HepG2 (cell line): ENCODE measurements around the gene BABAM1.

Source experiments
- CEBPB ChIP-seq: IDR thresholded peaks from 2 replicates; pipeline ENCODE4 v1.6.1; 2011; ENCODE audit warnings: low read depth, low read length, improper control_type of control experiment, borderline replicate concordance
- CTCF ChIP-seq: sonication (generic); formaldehyde crosslinking; IDR thresholded peaks from 2 replicates; pipeline ENCODE4 v1.5.0; 2020; ENCODE audit warnings: mild to moderate bottlenecking, missing genetic modification reagents, moderate library complexity
- E2F1 ChIP-seq: sonication (generic); formaldehyde crosslinking; IDR thresholded peaks from 2 replicates; pipeline ENCODE4 v1.5.0; 2020; ENCODE audit warnings: missing genetic modification reagents
- HMGXB4 ChIP-seq, 2 experiments: sonication (generic) in 1 of 2; formaldehyde crosslinking in 1 of 2; IDR thresholded peaks; 2 replicates each; pipeline versions ENCODE4 v1.4.0 to v1.6.1; 2018 to 2020; ENCODE audit warnings: missing genetic modification reagents in 2 of 2, borderline replicate concordance in 1 of 2, low read depth in 1 of 2, mild to moderate bottlenecking in 1 of 2, missing biosample characterization in 1 of 2
- NR3C1 ChIP-seq: sonication (generic); formaldehyde crosslinking; IDR thresholded peaks from 2 replicates; pipeline ENCODE4 v1.4.0; 2020; ENCODE audit warnings: missing genetic modification reagents
- POLR2A ChIP-seq, 2 experiments: IDR thresholded peaks; 2 replicates each; pipeline ENCODE4 v1.6.1; 2011; ENCODE audit warnings: low read depth in 2 of 2, low read length in 2 of 2, mild to moderate bottlenecking in 1 of 2, moderate library complexity in 1 of 2; ENCODE audit not compliant: insufficient read depth in 1 of 2
- SP140L ChIP-seq: sonication (generic); formaldehyde crosslinking; IDR thresholded peaks from 2 replicates; pipeline ENCODE4 v1.4.0; 2020; ENCODE audit warnings: missing genetic modification reagents, borderline replicate concordance
- SYNCRIP ChIP-seq: fragments of 200-400 bp; formaldehyde crosslinking; IDR thresholded peaks from 2 replicates; pipeline ENCODE4 v1.6.1; 2018; ENCODE audit warnings: mild to moderate bottlenecking, low read depth, low read length; ENCODE audit not compliant: insufficient read depth
- TAF1 ChIP-seq: sonication (generic); formaldehyde crosslinking; IDR thresholded peaks from 2 replicates; pipeline ENCODE4 v1.4.0; 2020; ENCODE audit warnings: missing genetic modification reagents
- TRIM24 ChIP-seq: sonication (generic); formaldehyde crosslinking; IDR thresholded peaks from 2 replicates; pipeline ENCODE4 v1.8.0; 2022; ENCODE audit warnings: mild to moderate bottlenecking, missing genetic modification reagents
- YY1 ChIP-seq: IDR thresholded peaks from 2 replicates; pipeline ENCODE4 v1.6.1; 2011; ENCODE audit warnings: low read length, low read depth, moderate library complexity, mild to moderate bottlenecking; ENCODE audit not compliant: insufficient read depth, insufficient replicate concordance
- ZHX1 ChIP-seq: sonication (generic); formaldehyde crosslinking; IDR thresholded peaks from 2 replicates; pipeline ENCODE4 v1.8.1; 2022; ENCODE audit warnings: low read depth, mild to moderate bottlenecking, missing genetic modification reagents
- ZNF274 ChIP-seq: sonication (generic); formaldehyde crosslinking; IDR thresholded peaks from 2 replicates; pipeline ENCODE4 v1.5.1; 2020; ENCODE audit warnings: mild to moderate bottlenecking, missing genetic modification reagents
- ZNF547 ChIP-seq: sonication (generic); formaldehyde crosslinking; IDR thresholded peaks from 2 replicates; pipeline ENCODE4 v1.5.1; 2020; ENCODE audit warnings: mild to moderate bottlenecking, missing genetic modification reagents

GRCh38 chr19:17245535-17245984 is 21.7 kb upstream of the BABAM1 start, which contains the start of gene NR2F6:
- TF ChIP-seq YY1 (peak; percentile 41), CTCF (CRISPR knock-in tag) (no peak), ZNF274 (no peak), POLR2A (IDR thresholded peaks at IDR 0.05; ENCODE audit: insufficient read depth in 1 of 2, low read depth in 2 of 2, low read length in 2 of 2) (peak in 1 of 2 experiments; percentile 73; a peak in 3 of 4 replicates), ZHX1 (CRISPR knock-in tag) (no peak), ZNF547 (CRISPR knock-in tag) (no peak), E2F1 (CRISPR knock-in tag) (no peak), CEBPB (no peak), SP140L (CRISPR knock-in tag) (no peak), SYNCRIP (no peak), NR3C1 (CRISPR knock-in tag) (no peak), TRIM24 (CRISPR knock-in tag) (no peak), TAF1 (CRISPR knock-in tag) (no peak), HMGXB4 (CRISPR knock-in tag; IDR thresholded peaks at IDR 0.05; ENCODE audit: borderline replicate concordance in 1 of 2, low read depth in 1 of 2) (no peak)
